ENCODE results near the gene RALGPS2.

RALGPS2 gene

GRCh38 chr1:178927003-178927402 lies 202.0 kb downstream of the RALGPS2 start:
- DNase-seq = no peak

GRCh38 chr1:178928041-178928440 lies 203.0 kb downstream of the RALGPS2 start:
- no peak for DNase-seq

GRCh38 chr1:178928976-178929375 lies 203.9 kb downstream of the RALGPS2 start:
- no peak for DNase-seq

- DNase-seq = no peak
These were observed 207.0 kb downstream of the RALGPS2 start for GRCh38 chr1:178931858-178932551.

GRCh38 chr1:178932552-178932906 lies 207.5 kb downstream of the RALGPS2 start:
- DNase-seq = no peak

GRCh38 chr1:178933105-178933561 lies 208.1 kb downstream of the RALGPS2 start:
- DNase-seq = no peak

- DNase-seq = no peak
These were observed 208.9 kb downstream of the RALGPS2 start for GRCh38 chr1:178933709-178934490.

- no peak for DNase-seq
These were observed 209.5 kb downstream of the RALGPS2 start for GRCh38 chr1:178934546-178934945.

- DNase-seq = no peak
These were observed 210.6 kb downstream of the RALGPS2 start for GRCh38 chr1:178935610-178936009.

- DNase-seq = no peak
These were observed 212.7 kb downstream of the RALGPS2 start for GRCh38 chr1:178937695-178938094.

- DNase-seq = no peak
These were observed 213.3 kb downstream of the RALGPS2 start for GRCh38 chr1:178938101-178938958.

- no peak for DNase-seq
These were observed 213.9 kb downstream of the RALGPS2 start for GRCh38 chr1:178938959-178939317.

- no peak for DNase-seq
These were observed 214.5 kb downstream of the RALGPS2 start for GRCh38 chr1:178939338-178940067.

- DNase-seq = no peak
These were observed 215.2 kb downstream of the RALGPS2 start for GRCh38 chr1:178940068-178940765.

GRCh38 chr1:178941261-178941689 lies 216.2 kb downstream of the RALGPS2 start:
- no peak for DNase-seq

GRCh38 chr1:178941849-178942248 lies 216.8 kb downstream of the RALGPS2 start:
- DNase-seq = no peak

GRCh38 chr1:178942285-178943198 lies 217.5 kb downstream of the RALGPS2 start:
- no peak for DNase-seq

GRCh38 chr1:178944729-178945128 lies 219.7 kb downstream of the RALGPS2 start:
- DNase-seq = no peak

- no peak for DNase-seq
These were observed 220.8 kb downstream of the RALGPS2 start for GRCh38 chr1:178945763-178946266.

GRCh38 chr1:178946416-178946815 lies 221.4 kb downstream of the RALGPS2 start:
- no peak for DNase-seq

Data from NCI-H510A treated with DMSO at 0.1 percent for 48 hours (cell line).